ENCODE data around the gene SMC4.

- TF ChIP-seq ZNF180 (CRISPR knock-in tag; IDR thresholded peaks at IDR 0.05; ENCODE audit: borderline replicate concordance, low read depth), result no peak
- no peak for TF ChIP-seq SETDB1 (CRISPR knock-in tag; IDR thresholded peaks at IDR 0.05; ENCODE audit: borderline replicate concordance)
- TF ChIP-seq ZBTB40 (IDR thresholded peaks at IDR 0.05), result no peak
- TF ChIP-seq ZBTB40 (CRISPR knock-in tag; IDR thresholded peaks at IDR 0.05), result no peak
- TF ChIP-seq EZH2 (conservative IDR thresholded peaks at IDR 0.05; ENCODE audit: low read depth, low read length), result no peak
- no peak for TF ChIP-seq ARID3A (IDR thresholded peaks at IDR 0.05; ENCODE audit: low read depth, low read length)
- no peak for TF ChIP-seq ZBTB33 (CRISPR knock-in tag; IDR thresholded peaks at IDR 0.05)
- TF ChIP-seq, protein P1, sequence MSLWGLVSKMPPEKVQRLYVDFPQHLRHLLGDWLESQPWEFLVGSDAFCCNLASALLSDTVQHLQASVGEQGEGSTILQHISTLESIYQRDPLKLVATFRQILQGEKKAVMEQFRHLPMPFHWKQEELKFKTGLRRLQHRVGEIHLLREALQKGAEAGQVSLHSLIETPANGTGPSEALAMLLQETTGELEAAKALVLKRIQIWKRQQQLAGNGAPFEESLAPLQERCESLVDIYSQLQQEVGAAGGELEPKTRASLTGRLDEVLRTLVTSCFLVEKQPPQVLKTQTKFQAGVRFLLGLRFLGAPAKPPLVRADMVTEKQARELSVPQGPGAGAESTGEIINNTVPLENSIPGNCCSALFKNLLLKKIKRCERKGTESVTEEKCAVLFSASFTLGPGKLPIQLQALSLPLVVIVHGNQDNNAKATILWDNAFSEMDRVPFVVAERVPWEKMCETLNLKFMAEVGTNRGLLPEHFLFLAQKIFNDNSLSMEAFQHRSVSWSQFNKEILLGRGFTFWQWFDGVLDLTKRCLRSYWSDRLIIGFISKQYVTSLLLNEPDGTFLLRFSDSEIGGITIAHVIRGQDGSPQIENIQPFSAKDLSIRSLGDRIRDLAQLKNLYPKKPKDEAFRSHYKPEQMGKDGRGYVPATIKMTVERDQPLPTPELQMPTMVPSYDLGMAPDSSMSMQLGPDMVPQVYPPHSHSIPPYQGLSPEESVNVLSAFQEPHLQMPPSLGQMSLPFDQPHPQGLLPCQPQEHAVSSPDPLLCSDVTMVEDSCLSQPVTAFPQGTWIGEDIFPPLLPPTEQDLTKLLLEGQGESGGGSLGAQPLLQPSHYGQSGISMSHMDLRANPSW (CRISPR knock-in tag; IDR thresholded peaks at IDR 0.05; ENCODE audit: borderline replicate concordance), result no peak
Measured at GRCh38 chr3:160374472-160374871, 25.0 kb upstream of the SMC4 start.
